ENCODE data around the gene TRAPPC2L. TPM values are rescaled to one million over a fixed set of nuclear protein-coding genes. Genes with fewer than 3 reads are reported as not detected.

The TRAPPC2L gene
- polyA plus RNA-seq, 3 donors = 38.8 to 89.3 (median 82.4) TPM

GRCh38 chr16:88869673-88869980 is 12.7 kb downstream of the TRAPPC2L start:
- H3K36me3 ChIP-seq (replicated peaks in 1 of 2; ENCODE audit: control insufficient read depth in 1 of 2, insufficient read depth in 2 of 2, low read length in 2 of 2) = peaks cover 0 to 5% of the 10 kb centered on the region in 2 donors
- peaks cover 9% of the 10 kb centered on the region for H3K4me1 Mint-ChIP-seq
- H3K4me2 ChIP-seq (replicated peaks; ENCODE audit: extremely low read depth, low read length, poor library complexity, severe bottlenecking) = no peak overlapping the region
- H3K79me2 ChIP-seq (ENCODE audit: insufficient read depth, low read length) = no peaks in the 10 kb centered on the region
- no peaks in the 10 kb centered on the region for H3K9me3 ChIP-seq (replicated peaks in 1 of 2; ENCODE audit: control insufficient read depth in 1 of 2, insufficient read depth in 1 of 2, low read length in 2 of 2)
- H3K27me3 Mint-ChIP-seq (ENCODE audit: low read depth in 3 of 3) = peaks cover 21 to 42% (median 34%) of the 10 kb centered on the region in 3 donors
- H3K4me3 ChIP-seq (replicated peaks in 1 of 3; ENCODE audit: low read depth in 2 of 3, low read length in 3 of 3) = no peak overlapping the region
- H4K20me1 ChIP-seq (ENCODE audit: insufficient read depth, low read length) = peaks cover 35% of the 10 kb centered on the region
- H3K27ac ChIP-seq (ENCODE audit: low read depth in 1 of 2, low read length in 2 of 2) = no peak overlapping the region
- no peak overlapping the region for H3K9ac ChIP-seq (ENCODE audit: insufficient read depth, low read length, poor library complexity, severe bottlenecking)
- peaks cover 0 to 11% of the 10 kb centered on the region in 2 donors for H3K4me1 ChIP-seq (ENCODE audit: control insufficient read depth in 1 of 2, insufficient read depth in 2 of 2, low read length in 2 of 2)
- 96% methylated on average over 5 of the region's 9 CpGs for WGBS (ENCODE audit: insufficient coverage)
- intact Hi-C loops (cut with micrococcal nuclease) = no loop called here
- H3K27me3 ChIP-seq (ENCODE audit: control insufficient read depth in 2 of 2, insufficient read depth in 2 of 2, low read length in 2 of 2) = peaks cover 0 to 19% of the 10 kb centered on the region in 2 donors
- peaks cover under 1 to 7% of the 10 kb centered on the region in 2 donors for H3K36me3 Mint-ChIP-seq
- H3K27ac Mint-ChIP-seq = no peak overlapping the region
- H3K9me3 Mint-ChIP-seq = peaks cover 0 to 7% (median 0%) of the 10 kb centered on the region in 7 donors
- no peak overlapping the region for H3K4me3 Mint-ChIP-seq
- TF ChIP-seq CTCF (IDR thresholded peaks at IDR 0.05) = no peak
- no peak for DNase-seq
- no peak overlapping the region for H2AFZ ChIP-seq (ENCODE audit: insufficient read depth, low read depth, low read length, poor library complexity, severe bottlenecking)

- Histone ChIP-seq H2AFZ (ENCODE audit: insufficient read depth, low read depth, low read length, poor library complexity, severe bottlenecking) (no peak overlapping the region), H3K9ac (ENCODE audit: insufficient read depth, low read length, poor library complexity, severe bottlenecking) (peak overlapping the region; percentile 4), H3K36me3 (replicated peaks in 1 of 2; ENCODE audit: control insufficient read depth in 1 of 2, insufficient read depth in 2 of 2, low read length in 2 of 2) (peaks cover 5 to 17% of the 10 kb centered on the region in 2 donors), H3K79me2 (ENCODE audit: insufficient read depth, low read length) (no peaks in the 10 kb centered on the region), H3K4me3 (replicated peaks in 1 of 3; ENCODE audit: low read depth in 2 of 3, low read length in 3 of 3) (no peak overlapping the region), H3K4me2 (replicated peaks; ENCODE audit: extremely low read depth, low read length, poor library complexity, severe bottlenecking) (peak overlapping the region; percentile 48), H4K20me1 (ENCODE audit: insufficient read depth, low read length) (peaks cover 46% of the 10 kb centered on the region), H3K27me3 (ENCODE audit: control insufficient read depth in 2 of 2, insufficient read depth in 2 of 2, low read length in 2 of 2) (peaks cover 0 to 19% of the 10 kb centered on the region in 2 donors), H3K9me3 (replicated peaks in 1 of 2; ENCODE audit: control insufficient read depth in 1 of 2, insufficient read depth in 1 of 2, low read length in 2 of 2) (no peaks in the 10 kb centered on the region), H3K4me1 (ENCODE audit: control insufficient read depth in 1 of 2, insufficient read depth in 2 of 2, low read length in 2 of 2) (peaks cover 0 to 11% of the 10 kb centered on the region in 2 donors), H3K27ac (ENCODE audit: low read depth in 1 of 2, low read length in 2 of 2) (no peak overlapping the region)
- Mint-ChIP-seq H3K9me3 (peaks cover 0 to 8% (median 2%) of the 10 kb centered on the region in 7 donors), H3K36me3 (peaks cover 12 to 18% of the 10 kb centered on the region in 2 donors), H3K4me1 (peaks cover 9% of the 10 kb centered on the region), H3K27me3 (ENCODE audit: low read depth in 3 of 3) (peaks cover 21 to 41% (median 34%) of the 10 kb centered on the region in 3 donors), H3K27ac (peak overlapping the region in 1 of 7 donors; percentile 53), H3K4me3 (peak overlapping the region; percentile 24 to 83)
- intact Hi-C loops (cut with micrococcal nuclease) = no loop called here
- 13% methylated on average over 27 of the region's 37 CpGs for WGBS (ENCODE audit: insufficient coverage)
- TF ChIP-seq CTCF (IDR thresholded peaks at IDR 0.05) = no peak
- DNase-seq = no peak
Observed at GRCh38 chr16:88870608-88871348, 13.9 kb downstream of the TRAPPC2L start.
